Keratinocyte (primary cell): Measurements from ENCODE around the gene ITGB2.

ENCODE experiments used
- EZH2 ChIP-seq: IDR thresholded peaks from one replicate; pipeline ENCODE4 v1.6.1; 2012; ENCODE audit warnings: inconsistent platforms, mild to moderate bottlenecking, low read length, moderate library complexity
- TF ChIP-seq, protein P1 (sequence below), 3 experiments: IDR thresholded peaks in 1 of 3; conservative IDR thresholded peaks in 1 of 3; optimal IDR thresholded peaks in 1 of 3; 2 replicates in 2 of 3; 3 replicates in 1 of 3; pipeline versions ENCODE3 to v1.5.1; 2011; ENCODE audit warnings: low read length in 3 of 3, mild to moderate bottlenecking in 3 of 3, moderate library complexity in 2 of 3, control low read depth in 1 of 3, inconsistent platforms in 1 of 3; ENCODE audit not compliant: insufficient read depth in 2 of 3; ENCODE audit errors: extremely low read depth in 1 of 3

DNA sequence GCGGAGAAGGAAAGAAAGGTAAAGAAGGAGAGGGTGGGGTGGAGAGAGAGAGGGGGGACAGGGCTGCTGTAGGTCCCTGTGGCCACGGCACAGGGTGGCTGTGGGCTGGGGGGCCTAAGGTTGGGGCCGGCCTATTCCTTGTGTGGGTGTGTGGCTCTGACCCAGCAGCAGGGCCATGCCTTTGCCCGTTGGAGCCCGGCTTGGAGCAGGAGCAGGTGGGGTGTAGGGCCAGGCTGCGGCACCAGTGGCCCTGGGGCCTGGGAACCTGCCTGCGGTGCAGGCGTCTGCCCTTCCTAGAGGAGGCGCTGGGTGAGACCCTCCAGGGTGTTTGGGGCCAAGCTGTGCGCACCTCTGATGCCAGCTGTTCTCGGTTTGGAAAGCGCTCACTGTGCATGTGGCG is 83.2 kb downstream of the ITGB2 start:
- TF ChIP-seq, protein P1, sequence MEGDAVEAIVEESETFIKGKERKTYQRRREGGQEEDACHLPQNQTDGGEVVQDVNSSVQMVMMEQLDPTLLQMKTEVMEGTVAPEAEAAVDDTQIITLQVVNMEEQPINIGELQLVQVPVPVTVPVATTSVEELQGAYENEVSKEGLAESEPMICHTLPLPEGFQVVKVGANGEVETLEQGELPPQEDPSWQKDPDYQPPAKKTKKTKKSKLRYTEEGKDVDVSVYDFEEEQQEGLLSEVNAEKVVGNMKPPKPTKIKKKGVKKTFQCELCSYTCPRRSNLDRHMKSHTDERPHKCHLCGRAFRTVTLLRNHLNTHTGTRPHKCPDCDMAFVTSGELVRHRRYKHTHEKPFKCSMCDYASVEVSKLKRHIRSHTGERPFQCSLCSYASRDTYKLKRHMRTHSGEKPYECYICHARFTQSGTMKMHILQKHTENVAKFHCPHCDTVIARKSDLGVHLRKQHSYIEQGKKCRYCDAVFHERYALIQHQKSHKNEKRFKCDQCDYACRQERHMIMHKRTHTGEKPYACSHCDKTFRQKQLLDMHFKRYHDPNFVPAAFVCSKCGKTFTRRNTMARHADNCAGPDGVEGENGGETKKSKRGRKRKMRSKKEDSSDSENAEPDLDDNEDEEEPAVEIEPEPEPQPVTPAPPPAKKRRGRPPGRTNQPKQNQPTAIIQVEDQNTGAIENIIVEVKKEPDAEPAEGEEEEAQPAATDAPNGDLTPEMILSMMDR (optimal IDR thresholded peaks at IDR 0.05 in 1 of 3, IDR thresholded peaks at IDR 0.05 in 1 of 3, conservative IDR thresholded peaks at IDR 0.05 in 1 of 3; ENCODE audit: extremely low read depth in 1 of 3, insufficient read depth in 2 of 3, low read length in 3 of 3), result no peak
- TF ChIP-seq EZH2, result no peak
